H1 (cell line): Measurements from ENCODE around the gene MYO15A. TPM values are rescaled to one million over a fixed set of nuclear protein-coding genes. Genes with fewer than 3 reads are reported as not detected.

Source experiments
- CTCF ChIA-PET: fragments of 300-600 bp; sonication (Branson Sonifier 250); formaldehyde crosslinking; loops from one replicate; lab custom pipeline; 2021; ENCODE audit not compliant: partially characterized antibody; lab: Charles Lee
- POLR2A ChIA-PET: fragments of 300-600 bp; sonication (Branson Sonifier 250); formaldehyde crosslinking; loops from one replicate; lab custom pipeline; 2021; ENCODE audit warnings: inconsistent platforms; ENCODE audit not compliant: partially characterized antibody; lab: Charles Lee
- DNase-seq, 2 experiments: peaks; one replicate each; pipeline versions ENCODE4 v3.0.0 to v3.0.0-alpha.2; 2010 to 2022; ENCODE audit warnings: low spot score in 2 of 2, low read depth in 1 of 2, mixed read lengths in 1 of 2
- FAIRE-seq: peaks from 2 replicates; lab custom pipeline; 2011; peaks lifted over from hg19 to GRCh38; lab: Jason Lieb, UNC
- H2AFZ ChIP-seq: 2 replicates; pipeline ENCODE4 v1.8.1; 2012; ENCODE audit warnings: low read length, inconsistent platforms
- H2AK5ac ChIP-seq: 2 replicates; pipeline ENCODE4 v1.6.1; 2013; ENCODE audit warnings: low read depth, low read length
- H2BK120ac ChIP-seq: replicated peaks from 2 replicates; pipeline ENCODE3; 2013; ENCODE audit warnings: low read depth, low read length, inconsistent platforms
- H2BK12ac ChIP-seq: 2 replicates; pipeline ENCODE4 v1.6.1; 2013; ENCODE audit warnings: low read depth, low read length
- H2BK15ac ChIP-seq: 2 replicates; pipeline ENCODE4 v1.6.1; 2013; ENCODE audit warnings: low read length
- H2BK20ac ChIP-seq: 2 replicates; pipeline ENCODE4 v1.6.1; 2013; ENCODE audit warnings: low read length
- H2BK5ac ChIP-seq: 2 replicates; pipeline ENCODE4 v1.6.1; 2013; ENCODE audit warnings: low read depth, low read length
- H3K14ac ChIP-seq: 2 replicates; pipeline ENCODE4 v1.6.1; 2013; ENCODE audit warnings: inconsistent platforms; ENCODE audit not compliant: insufficient read length
- H3K18ac ChIP-seq: 2 replicates; pipeline ENCODE4 v1.6.1; 2013; ENCODE audit warnings: low read length; ENCODE audit errors: extremely low read depth
- H3K23ac ChIP-seq: 2 replicates; pipeline ENCODE4 v1.6.1; 2013; ENCODE audit warnings: inconsistent platforms; ENCODE audit not compliant: insufficient read length
- H3K23me2 ChIP-seq: 2 replicates; pipeline ENCODE4 v1.6.1; 2013; ENCODE audit warnings: low read depth, low read length
- H3K27ac ChIP-seq: 2 replicates; pipeline ENCODE4 v1.6.1; 2011; ENCODE audit warnings: low read depth, low read length, inconsistent platforms
- H3K27me3 ChIP-seq, 4 experiments: replicated peaks in 1 of 4; 1 replicate in 1 of 4; 2 replicates in 3 of 4; pipeline versions ENCODE4 v1.6.1 to v1.8.1; 2011 to 2013; ENCODE audit warnings: low read length in 3 of 4, mild to moderate bottlenecking in 3 of 4, inconsistent platforms in 2 of 4, mixed read lengths in 2 of 4, moderate library complexity in 1 of 4; ENCODE audit not compliant: control insufficient read depth in 3 of 4, insufficient read depth in 3 of 4; ENCODE audit errors: extremely low read depth in 1 of 4
- H3K36me3 ChIP-seq, 4 experiments: 2 replicates each; pipeline versions ENCODE4 v1.6.1 to v1.8.1; 2011 to 2013; ENCODE audit warnings: mild to moderate bottlenecking in 4 of 4, low read length in 3 of 4, moderate library complexity in 2 of 4, control low read depth in 1 of 4, inconsistent platforms in 1 of 4; ENCODE audit not compliant: insufficient read depth in 4 of 4, control insufficient read depth in 2 of 4
- H3K4ac ChIP-seq: replicated peaks from 2 replicates; pipeline ENCODE3; 2013; ENCODE audit warnings: low read length, low read depth, mixed read lengths, inconsistent platforms; ENCODE audit not compliant: insufficient read length
- H3K4me1 ChIP-seq, 4 experiments: replicated peaks in 1 of 4; 1 replicate in 1 of 4; 2 replicates in 3 of 4; pipeline versions ENCODE4 v1.6.1 to v1.8.1; 2011 to 2013; ENCODE audit warnings: low read length in 3 of 4, inconsistent platforms in 2 of 4, mixed read lengths in 1 of 4; ENCODE audit not compliant: insufficient read depth in 4 of 4, control insufficient read depth in 3 of 4
- H3K4me2 ChIP-seq, 2 experiments: 2 replicates each; pipeline versions ENCODE4 v1.6.1 to v1.8.1; 2011 to 2013; ENCODE audit warnings: low read depth in 2 of 2, low read length in 2 of 2, control low read depth in 1 of 2, inconsistent platforms in 1 of 2, mild to moderate bottlenecking in 1 of 2; ENCODE audit not compliant: insufficient read depth in 1 of 2
- H3K4me3 ChIP-seq, 4 experiments: fragments of 200-600, 300-600 bp in 1 of 4; sonication (generic), shearing (Covaris generic), sonication (Bioruptor Twin) in 1 of 4; 2 replicates each; pipeline versions ENCODE4 v1.5.1 to v1.8.1; 2011 to 2016; ENCODE audit warnings: low read length in 4 of 4, low read depth in 3 of 4, control low read depth in 2 of 4, inconsistent platforms in 2 of 4, mild to moderate bottlenecking in 2 of 4, mixed read lengths in 1 of 4, moderate library complexity in 1 of 4; ENCODE audit not compliant: insufficient read depth in 2 of 4; ENCODE audit errors: extremely low read depth in 1 of 4
- H3K56ac ChIP-seq: replicated peaks from 2 replicates; pipeline ENCODE3; 2013; ENCODE audit warnings: low read depth, mild to moderate bottlenecking, mixed read lengths, low read length, inconsistent platforms; ENCODE audit not compliant: insufficient read length
- H3K79me1 ChIP-seq: 2 replicates; pipeline ENCODE4 v1.6.1; 2013; ENCODE audit warnings: low read depth, low read length, control low read depth
- H3K79me2 ChIP-seq, 2 experiments: 2 replicates each; pipeline versions ENCODE4 v1.6.1 to v1.8.1; 2012 to 2013; ENCODE audit warnings: low read length in 2 of 2, mild to moderate bottlenecking in 2 of 2, inconsistent platforms in 1 of 2; ENCODE audit not compliant: insufficient read depth in 2 of 2, control insufficient read depth in 1 of 2
- H3K9ac ChIP-seq, 4 experiments: replicated peaks in 1 of 4; 1 replicate in 1 of 4; 2 replicates in 3 of 4; pipeline versions ENCODE4 v1.6.1 to v1.8.1; 2011 to 2013; ENCODE audit warnings: low read depth in 3 of 4, low read length in 3 of 4, control low read depth in 2 of 4, mild to moderate bottlenecking in 2 of 4, moderate library complexity in 2 of 4, inconsistent platforms in 1 of 4; ENCODE audit errors: extremely low read depth in 1 of 4
- H3K9me3 ChIP-seq, 2 experiments: 2 replicates each; pipeline versions ENCODE4 v1.6.1 to v1.8.1; 2012 to 2013; ENCODE audit warnings: mild to moderate bottlenecking in 2 of 2, moderate library complexity in 2 of 2, control low read depth in 1 of 2, inconsistent platforms in 1 of 2, low read depth in 1 of 2, low read length in 1 of 2, mixed read lengths in 1 of 2; ENCODE audit not compliant: insufficient read depth in 2 of 2
- H4K20me1 ChIP-seq, 2 experiments: replicated peaks in 1 of 2; 2 replicates each; pipeline versions ENCODE3 to v1.8.1; 2011 to 2013; ENCODE audit warnings: inconsistent platforms in 2 of 2, low read length in 2 of 2, mild to moderate bottlenecking in 1 of 2; ENCODE audit not compliant: insufficient read depth in 2 of 2, control insufficient read depth in 1 of 2
- H4K5ac ChIP-seq: 2 replicates; pipeline ENCODE4 v1.6.1; 2013; ENCODE audit warnings: low read length, low read depth, mixed read lengths, inconsistent platforms; ENCODE audit not compliant: insufficient read length
- H4K8ac ChIP-seq: 2 replicates; pipeline ENCODE4 v1.8.0; 2013; ENCODE audit warnings: mild to moderate bottlenecking, moderate library complexity, low read length, inconsistent platforms; ENCODE audit not compliant: insufficient read depth; ENCODE audit errors: extremely low read depth
- H4K91ac ChIP-seq: replicated peaks from 2 replicates; pipeline ENCODE3; 2013; ENCODE audit warnings: low read length, mixed read lengths, inconsistent platforms; ENCODE audit not compliant: insufficient read length
- E2F6 ChIP-seq: IDR thresholded peaks from 2 replicates; pipeline ENCODE4 v1.6.1; 2012; ENCODE audit warnings: inconsistent platforms
- HDAC6 ChIP-seq: IDR thresholded peaks from one replicate; pipeline ENCODE4 v1.7.1; 2012; ENCODE audit warnings: low read depth, mild to moderate bottlenecking, inconsistent platforms, low read length, moderate library complexity
- KDM1A ChIP-seq: fragments of 200-600, 300-600 bp; sonication (generic); IDR thresholded peaks from 2 replicates; pipeline ENCODE4 v1.7.1; 2016; ENCODE audit warnings: mild to moderate bottlenecking, low read length, borderline replicate concordance
- KDM4A ChIP-seq: IDR thresholded peaks from one replicate; pipeline ENCODE4 v1.7.1; 2012; ENCODE audit warnings: low read depth, mild to moderate bottlenecking, moderate library complexity, low read length, inconsistent platforms; ENCODE audit not compliant: severe bottlenecking
- MAFK ChIP-seq: IDR thresholded peaks from 2 replicates; pipeline ENCODE4 v1.6.1; 2012; ENCODE audit warnings: low read depth, mild to moderate bottlenecking, improper control_type of control experiment, low read length
- RBBP5 ChIP-seq: IDR thresholded peaks from 2 replicates; pipeline ENCODE4 v1.7.1; 2012; ENCODE audit warnings: low read depth, mild to moderate bottlenecking, inconsistent platforms, low read length, moderate library complexity, borderline replicate concordance
- RNF2 ChIP-seq: fragments of 200-900, 300-1000 bp; sonication (generic); IDR thresholded peaks from 2 replicates; pipeline ENCODE4 v1.7.1; 2016; ENCODE audit warnings: borderline replicate concordance, low read depth, mild to moderate bottlenecking, antibody characterized with exemption, low read length; ENCODE audit not compliant: poor library complexity, severe bottlenecking; ENCODE audit errors: missing control alignments
- SAP30 ChIP-seq: fragments of 300-600 bp; sonication (generic); IDR thresholded peaks from 2 replicates; pipeline ENCODE4 v1.7.1; 2012; ENCODE audit warnings: low read length, moderate library complexity, mild to moderate bottlenecking, inconsistent platforms; ENCODE audit not compliant: insufficient read depth, insufficient replicate concordance
- SIRT6 ChIP-seq: IDR thresholded peaks from one replicate; pipeline ENCODE4 v1.7.1; 2012; ENCODE audit warnings: low read length, inconsistent platforms
- SP2 ChIP-seq: IDR thresholded peaks from 2 replicates; pipeline ENCODE4 v1.6.1; 2012; ENCODE audit warnings: mild to moderate bottlenecking, low read length, inconsistent platforms
- USF2 ChIP-seq: IDR thresholded peaks from 2 replicates; pipeline ENCODE4 v1.6.1; 2011; ENCODE audit warnings: low read length, improper control_type of control experiment
- WGBS, 2 experiments: shearing (Covaris generic) in 1 of 2; methylation state at CpG; one replicate each; pipeline versions ENCODE4 v1.1.6 to v1.1.7; 2013 to 2015; ENCODE audit warnings: low lambda C conversion rate in 2 of 2, mixed read lengths in 2 of 2, inconsistent platforms in 1 of 2, low coverage in 1 of 2, missing lambda C conversion rate in 1 of 2; ENCODE audit not compliant: insufficient replicate concordance in 2 of 2, insufficient coverage in 1 of 2, insufficient read length in 1 of 2; ENCODE audit errors: extremely low coverage in 1 of 2, missing lambda C conversion rate in 1 of 2; 5-methylcytosine and 5-hydroxymethylcytosine counted together
- polyA plus RNA-seq, 7 experiments: library from polyadenylated mRNA; depleted of rRNA in 3 of 7; stranded (reverse) in 5 of 7; unstranded in 2 of 7; fragments of >200 nt in 5 of 7; fragments of 200-250 nt in 2 of 7; gene quantifications; 1 replicate in 5 of 7; 2 replicates in 1 of 7; 4 replicates in 1 of 7; pipeline versions ENCODE4 v1.2.1 to v1.2.3, GENCODE V29; 2011 to 2013; ENCODE audit warnings: missing spikeins in 2 of 7, mixed read lengths in 2 of 7
- total RNA-seq: library from RNA; stranded (reverse); fragmentation: NEBNext Ultra II Directional; extraction: Animal tissue kit (Norgen Biotek cat#: 25700); gene quantifications from 2 replicates; pipeline ENCODE4 v1.2.1, GENCODE V29; 2021

Gene MYO15A
- total and polyA plus RNA-seq, 2 of the 8 experiments (the other 6 are each of a cell fraction or from before 2014, with no cell fraction given): 1.6 to 4.2 TPM

GRCh38 chr17:18148586-18148985 is 40.0 kb downstream of the MYO15A start:
- Histone ChIP-seq H3K18ac (no peak overlapping the region), H3K79me1 (no peaks in the 10 kb centered on the region), H3K23ac (no peak overlapping the region), H2BK20ac (no peak overlapping the region), H3K4me3 (no peak overlapping the region), H3K79me2 (no peaks in the 10 kb centered on the region), H3K4me1 (peaks cover 0 to 9% (median 7%) of the 10 kb centered on the region in 4 experiments; a peak in 6 of 7 replicates), H2BK5ac (no peak overlapping the region), H3K27me3 (no peaks in the 10 kb centered on the region; a peak in 1 of 7 replicates), H3K4ac (no peak overlapping the region), H2AFZ (no peak overlapping the region), H4K8ac (no peak overlapping the region), H3K4me2 (no peak overlapping the region), H2BK12ac (peak overlapping the region; percentile 17; the same call in 1 of the 2 replicates), H2BK15ac (no peak overlapping the region), H2AK5ac (no peak overlapping the region), H4K91ac (no peak overlapping the region), H3K9ac (no peak overlapping the region), H3K56ac (no peak overlapping the region), H2BK120ac (no peak overlapping the region), H3K14ac (no peak overlapping the region), H4K20me1 (no peaks in the 10 kb centered on the region), H3K36me3 (no peaks in the 10 kb centered on the region), H3K9me3 (no peaks in the 10 kb centered on the region), H3K23me2 (peaks cover 4% of the 10 kb centered on the region; the same call in 1 of the 2 replicates), H4K5ac (no peak overlapping the region), H3K27ac (no peak overlapping the region)
- 95% methylated on average over 7 of the region's 7 CpGs; no CpG with 5 or more reads in 1 of the 2 experiments for whole genome bisulfite sequencing, 2 experiments
- ChIA-PET POLR2A (interaction anchor here (1.8 kb wide), 1 partner anchor 34 kb away, joined by 7 read pairs; the partner anchor contains the start of gene ALKBH5), CTCF (interaction anchor here (1.3 to 10.9 kb wide), 2 partner anchors 7 to 12 kb away, joined by 4 to 141 read pairs; no protein-coding TSS in a partner anchor)
- FAIRE-seq: no peak
- no peak for DNase-seq
- TF ChIP-seq RBBP5 (no peak), USF2 (no peak), SIRT6 (no peak), SP2 (no peak), KDM4A (no peak), RNF2 (no peak), HDAC6 (no peak), SAP30 (no peak), MAFK (no peak), KDM1A (no peak), E2F6 (no peak)
